Measurements from ENCODE around the gene ECEL1.
A peak's percentile ranks its signal among the peaks of the same experiment; 100 is the strongest.
"Not testable (repeated sequence)": the region's sequence is repeated elsewhere in the genome, so short reads cannot be mapped to it uniquely, and the experiment has no call there.

ECEL1 gene, protein sequence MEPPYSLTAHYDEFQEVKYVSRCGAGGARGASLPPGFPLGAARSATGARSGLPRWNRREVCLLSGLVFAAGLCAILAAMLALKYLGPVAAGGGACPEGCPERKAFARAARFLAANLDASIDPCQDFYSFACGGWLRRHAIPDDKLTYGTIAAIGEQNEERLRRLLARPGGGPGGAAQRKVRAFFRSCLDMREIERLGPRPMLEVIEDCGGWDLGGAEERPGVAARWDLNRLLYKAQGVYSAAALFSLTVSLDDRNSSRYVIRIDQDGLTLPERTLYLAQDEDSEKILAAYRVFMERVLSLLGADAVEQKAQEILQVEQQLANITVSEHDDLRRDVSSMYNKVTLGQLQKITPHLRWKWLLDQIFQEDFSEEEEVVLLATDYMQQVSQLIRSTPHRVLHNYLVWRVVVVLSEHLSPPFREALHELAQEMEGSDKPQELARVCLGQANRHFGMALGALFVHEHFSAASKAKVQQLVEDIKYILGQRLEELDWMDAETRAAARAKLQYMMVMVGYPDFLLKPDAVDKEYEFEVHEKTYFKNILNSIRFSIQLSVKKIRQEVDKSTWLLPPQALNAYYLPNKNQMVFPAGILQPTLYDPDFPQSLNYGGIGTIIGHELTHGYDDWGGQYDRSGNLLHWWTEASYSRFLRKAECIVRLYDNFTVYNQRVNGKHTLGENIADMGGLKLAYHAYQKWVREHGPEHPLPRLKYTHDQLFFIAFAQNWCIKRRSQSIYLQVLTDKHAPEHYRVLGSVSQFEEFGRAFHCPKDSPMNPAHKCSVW

DNA sequence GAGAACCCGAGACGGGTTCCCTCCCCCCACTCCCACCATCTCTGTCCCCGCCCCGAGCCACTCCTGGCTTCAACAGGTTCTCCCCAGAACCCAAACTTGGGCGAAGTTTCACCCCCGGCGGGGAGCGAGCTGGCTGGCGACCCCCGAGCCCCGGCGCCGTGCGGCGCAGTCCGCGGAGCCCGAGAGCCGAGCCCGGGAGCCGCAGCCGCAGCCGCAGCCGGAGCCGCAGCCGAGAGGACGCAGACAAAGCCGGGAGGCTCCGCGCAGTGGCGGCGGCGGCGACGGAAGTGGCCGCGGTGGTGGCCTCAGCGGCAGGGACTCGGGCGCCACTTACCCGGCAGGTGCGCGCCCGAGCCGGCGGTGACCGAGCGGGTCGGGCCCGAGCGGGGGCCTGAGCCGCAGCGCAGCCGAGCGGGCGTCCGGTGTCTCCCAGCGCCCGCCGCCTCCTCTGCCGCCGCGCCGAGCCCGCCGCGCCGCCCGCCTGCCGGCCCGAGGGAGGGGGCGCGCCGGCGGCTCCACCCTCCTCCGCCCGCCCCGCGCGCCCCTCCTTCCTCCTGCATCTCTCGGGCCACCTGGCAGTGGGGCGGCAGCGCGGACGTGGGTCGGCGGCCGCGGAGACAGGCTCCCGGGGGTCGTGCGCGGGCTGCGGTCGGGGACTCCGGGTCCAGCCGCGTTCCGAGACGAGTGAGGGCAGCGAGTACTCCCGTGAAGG lies at the start of gene ECEL1:
TSS of gene ECEL1 (minus strand) at position 450 of the 712 bp plus-strand sequence. CDS start 1,181 bp downstream, outside the sequence.
- DNase-seq (ENCODE audit: low read depth, low spot score), result no peak
- ChIA-PET CTCF (no interaction called here), POLR2A (no interaction called here)
- no peak within 1 kb of the TSS for H3K4me3 ChIP-seq (ENCODE audit: low read depth, low read length)
- TF ChIP-seq, protein P1, sequence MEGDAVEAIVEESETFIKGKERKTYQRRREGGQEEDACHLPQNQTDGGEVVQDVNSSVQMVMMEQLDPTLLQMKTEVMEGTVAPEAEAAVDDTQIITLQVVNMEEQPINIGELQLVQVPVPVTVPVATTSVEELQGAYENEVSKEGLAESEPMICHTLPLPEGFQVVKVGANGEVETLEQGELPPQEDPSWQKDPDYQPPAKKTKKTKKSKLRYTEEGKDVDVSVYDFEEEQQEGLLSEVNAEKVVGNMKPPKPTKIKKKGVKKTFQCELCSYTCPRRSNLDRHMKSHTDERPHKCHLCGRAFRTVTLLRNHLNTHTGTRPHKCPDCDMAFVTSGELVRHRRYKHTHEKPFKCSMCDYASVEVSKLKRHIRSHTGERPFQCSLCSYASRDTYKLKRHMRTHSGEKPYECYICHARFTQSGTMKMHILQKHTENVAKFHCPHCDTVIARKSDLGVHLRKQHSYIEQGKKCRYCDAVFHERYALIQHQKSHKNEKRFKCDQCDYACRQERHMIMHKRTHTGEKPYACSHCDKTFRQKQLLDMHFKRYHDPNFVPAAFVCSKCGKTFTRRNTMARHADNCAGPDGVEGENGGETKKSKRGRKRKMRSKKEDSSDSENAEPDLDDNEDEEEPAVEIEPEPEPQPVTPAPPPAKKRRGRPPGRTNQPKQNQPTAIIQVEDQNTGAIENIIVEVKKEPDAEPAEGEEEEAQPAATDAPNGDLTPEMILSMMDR (IDR thresholded peaks at IDR 0.05; ENCODE audit: insufficient read depth, low read length, missing control alignments), result no peak

DNA sequence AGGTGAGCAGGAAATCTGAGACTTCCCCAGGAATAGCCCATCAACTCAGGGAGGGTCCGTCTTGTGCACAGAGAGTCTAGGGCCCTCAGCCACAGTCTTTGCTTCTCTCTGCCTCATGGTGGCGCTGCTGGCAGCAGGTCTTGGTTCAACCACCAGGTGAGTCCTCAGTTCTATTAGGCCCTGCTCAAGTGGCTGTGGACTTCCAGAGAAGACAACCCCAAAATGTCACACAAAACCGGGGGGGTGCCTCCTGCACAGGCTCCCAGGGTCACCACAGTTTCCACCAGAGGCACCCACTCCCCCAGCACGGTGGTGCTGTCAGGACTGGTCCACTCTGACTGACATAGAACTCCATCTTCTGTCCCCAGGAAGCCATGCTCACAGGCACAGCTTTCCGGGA lies 49.4 kb upstream of the ECEL1 start:
- no peak for DNase-seq (ENCODE audit: low read depth, low spot score)
- H3K4me3 ChIP-seq (ENCODE audit: low read depth, low read length), result no peak overlapping the region
- TF ChIP-seq, protein P1 (IDR thresholded peaks at IDR 0.05; ENCODE audit: insufficient read depth, low read length, missing control alignments), result peak; percentile 8
- ChIA-PET POLR2A (interaction anchor here (1.0 kb wide), 1 partner anchor 13 kb away, joined by 6 read pairs; the partner anchor contains the start of genes EIF4E2 and TIGD1), CTCF (interaction anchor here (2.1 kb wide), 1 partner anchor 16 kb away, joined by 7 read pairs; the partner anchor contains the start of gene PRSS56)

DNA sequence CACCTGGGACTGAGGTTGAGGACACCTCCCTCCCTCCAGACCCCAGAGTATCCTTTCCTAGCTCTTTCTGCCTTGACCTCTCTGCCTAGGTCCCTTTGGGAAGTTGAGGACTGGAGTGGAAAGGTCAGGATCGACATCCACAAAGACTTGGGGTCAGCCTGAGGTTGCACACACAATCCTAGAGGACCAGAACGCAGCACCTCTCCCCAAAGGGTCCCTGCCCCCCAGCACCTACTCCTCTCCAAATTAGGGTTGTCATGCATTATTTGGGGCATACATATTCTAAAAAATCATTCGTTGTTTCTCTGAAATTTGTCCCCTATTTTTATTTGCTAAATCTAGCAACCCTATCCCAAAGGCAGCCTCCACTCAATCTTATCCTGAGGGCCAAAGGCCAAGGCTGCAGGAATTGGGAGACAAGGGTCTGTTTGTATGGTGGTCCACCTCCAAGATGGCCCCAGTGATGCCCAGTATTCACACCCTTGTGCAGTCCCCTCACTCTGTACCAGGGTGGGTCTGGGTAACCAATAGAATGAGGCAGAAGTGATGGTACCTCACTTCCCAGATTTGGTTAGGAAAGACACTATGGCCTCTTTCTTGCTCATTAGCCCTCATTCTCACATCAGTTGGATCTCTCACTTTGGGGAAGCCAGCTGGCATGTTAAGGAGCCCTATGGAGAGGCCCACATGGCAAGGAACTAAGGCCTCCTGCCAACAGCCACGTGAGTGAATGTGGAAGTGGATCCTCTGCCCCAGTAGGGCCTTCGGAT lies 48.3 kb upstream of the ECEL1 start:
- ChIA-PET CTCF (interaction anchor here (2.1 kb wide), 1 partner anchor 15 kb away, joined by 7 read pairs; the partner anchor contains the start of gene PRSS56), POLR2A (no interaction called here)
- no peak overlapping the region for H3K4me3 ChIP-seq (ENCODE audit: low read depth, low read length)
- TF ChIP-seq, protein P1 (IDR thresholded peaks at IDR 0.05; ENCODE audit: insufficient read depth, low read length, missing control alignments), result no peak
- DNase-seq (ENCODE audit: low read depth, low spot score), result no peak

DNA sequence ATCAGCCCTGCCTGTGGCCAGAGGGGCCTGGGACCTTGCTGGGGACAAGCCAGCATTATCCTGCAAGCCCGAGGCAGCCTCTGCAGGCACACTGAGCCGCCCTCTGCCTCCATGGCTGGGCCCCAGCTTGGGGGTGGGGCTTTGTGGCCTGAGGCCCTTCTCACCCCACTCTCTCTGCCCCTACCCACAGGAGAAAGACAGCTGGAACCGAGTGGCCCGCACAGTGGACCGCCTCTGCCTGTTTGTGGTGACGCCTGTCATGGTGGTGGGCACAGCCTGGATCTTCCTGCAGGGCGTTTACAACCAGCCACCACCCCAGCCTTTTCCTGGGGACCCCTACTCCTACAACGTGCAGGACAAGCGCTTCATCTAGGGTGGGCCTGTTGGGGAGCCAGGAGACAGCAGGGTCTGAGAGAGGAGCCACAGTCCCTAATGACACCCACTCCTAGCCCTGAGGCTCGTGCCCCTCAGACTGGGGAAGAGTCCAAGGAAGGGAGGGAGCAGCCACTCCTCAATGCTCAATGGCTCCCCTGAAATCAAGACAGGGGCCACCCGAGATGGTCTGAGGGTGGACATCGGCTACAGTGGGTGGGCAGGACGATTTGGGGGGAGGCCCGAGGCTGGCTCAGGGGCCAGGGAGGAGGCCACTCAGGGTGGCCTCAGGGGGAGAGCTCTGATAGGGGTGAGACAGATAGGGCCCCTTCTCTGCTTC lies 47.5 kb upstream of the ECEL1 start:
- no peak overlapping the region for H3K4me3 ChIP-seq (ENCODE audit: low read depth, low read length)
- ChIA-PET POLR2A (no interaction called here), CTCF (no interaction called here)
- no peak for DNase-seq (ENCODE audit: low read depth, low spot score)
- TF ChIP-seq, protein P1 (IDR thresholded peaks at IDR 0.05; ENCODE audit: insufficient read depth, low read length, missing control alignments), result no peak

DNA sequence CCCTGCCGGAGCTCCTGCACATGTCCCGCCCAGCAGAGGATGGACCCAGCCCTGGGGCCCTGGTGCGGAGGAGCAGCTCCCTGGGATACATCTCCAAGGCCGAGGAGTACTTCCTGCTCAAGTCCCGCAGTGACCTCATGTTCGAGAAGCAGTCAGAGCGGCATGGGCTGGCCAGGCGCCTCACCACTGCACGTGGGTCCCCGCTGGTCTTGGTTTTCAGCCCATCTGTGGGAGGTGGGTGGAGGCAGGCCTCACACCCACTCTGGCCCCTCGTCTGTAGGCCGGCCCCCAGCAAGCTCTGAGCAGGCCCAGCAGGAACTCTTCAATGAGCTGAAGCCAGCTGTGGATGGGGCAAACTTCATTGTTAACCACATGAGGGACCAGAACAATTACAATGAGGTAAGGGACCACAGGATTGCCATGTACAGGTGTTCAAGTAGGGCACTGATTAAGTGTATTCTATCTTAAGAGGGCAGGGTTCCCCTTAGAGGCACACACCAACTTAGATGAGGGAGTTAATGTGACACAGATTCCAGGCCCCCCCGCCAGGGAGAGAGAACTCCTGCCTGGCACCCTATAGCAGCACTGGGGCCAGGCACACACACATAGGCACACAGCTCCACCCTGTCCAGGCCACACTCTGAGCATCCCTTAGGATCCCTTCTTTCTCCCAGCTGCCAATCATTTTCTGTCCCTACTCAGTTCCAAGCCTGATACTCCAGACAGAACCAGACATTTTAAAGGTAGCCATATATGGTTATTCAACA lies 46.5 kb upstream of the ECEL1 start:
- DNase-seq (ENCODE audit: low read depth, low spot score), result no peak
- H3K4me3 ChIP-seq (ENCODE audit: low read depth, low read length), result no peak overlapping the region
- CTCF ChIA-PET, result interaction anchor here (1.8 to 4.0 kb wide), 2 partner anchors 13 to 681 kb away, joined by 5 to 21 read pairs; no protein-coding TSS in a partner anchor
- TF ChIP-seq, protein P1 (IDR thresholded peaks at IDR 0.05; ENCODE audit: insufficient read depth, low read length, missing control alignments), result no peak
- POLR2A ChIA-PET, result no interaction called here

DNA sequence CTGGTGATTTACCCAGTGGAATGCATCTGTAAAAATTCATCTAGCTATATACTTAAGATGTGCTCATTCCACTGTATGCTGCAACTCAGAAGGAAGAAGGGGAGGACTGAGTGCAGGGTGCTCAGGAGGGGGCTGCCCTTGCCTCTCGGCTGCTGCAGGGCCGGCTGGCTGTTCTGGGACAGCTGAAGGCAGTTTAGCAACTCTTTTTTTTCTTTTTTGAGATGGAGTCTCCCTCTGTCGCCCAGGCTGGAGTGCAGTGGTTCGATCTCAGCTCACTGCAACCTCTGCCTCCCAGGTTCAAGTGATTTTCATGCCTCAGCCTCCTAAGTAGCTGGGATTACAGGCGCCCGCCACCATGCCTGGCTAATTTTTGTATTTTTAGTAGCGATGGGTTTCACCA lies 45.2 kb upstream of the ECEL1 start:
- DNase-seq (ENCODE audit: low read depth, low spot score); H3K4me3 ChIP-seq (ENCODE audit: low read depth, low read length); POLR2A ChIA-PET: not testable (repeated sequence)
- CTCF ChIA-PET, result interaction anchor here (0.8 to 4.0 kb wide), 4 partner anchors 11 to 680 kb away, joined by 3 to 21 read pairs (median 4); no protein-coding TSS in a partner anchor
